ENCODE measurements around the gene MYNN. TPM values are rescaled to one million over a fixed set of nuclear protein-coding genes. Genes with fewer than 3 reads are reported as not detected.

Gene MYNN
- total RNA-seq, 5 donors from 2014 or later (not counting 1 experiment from before 2014, with no cell fraction given) = 15.1 to 20.3 (median 17.6) TPM

DNA sequence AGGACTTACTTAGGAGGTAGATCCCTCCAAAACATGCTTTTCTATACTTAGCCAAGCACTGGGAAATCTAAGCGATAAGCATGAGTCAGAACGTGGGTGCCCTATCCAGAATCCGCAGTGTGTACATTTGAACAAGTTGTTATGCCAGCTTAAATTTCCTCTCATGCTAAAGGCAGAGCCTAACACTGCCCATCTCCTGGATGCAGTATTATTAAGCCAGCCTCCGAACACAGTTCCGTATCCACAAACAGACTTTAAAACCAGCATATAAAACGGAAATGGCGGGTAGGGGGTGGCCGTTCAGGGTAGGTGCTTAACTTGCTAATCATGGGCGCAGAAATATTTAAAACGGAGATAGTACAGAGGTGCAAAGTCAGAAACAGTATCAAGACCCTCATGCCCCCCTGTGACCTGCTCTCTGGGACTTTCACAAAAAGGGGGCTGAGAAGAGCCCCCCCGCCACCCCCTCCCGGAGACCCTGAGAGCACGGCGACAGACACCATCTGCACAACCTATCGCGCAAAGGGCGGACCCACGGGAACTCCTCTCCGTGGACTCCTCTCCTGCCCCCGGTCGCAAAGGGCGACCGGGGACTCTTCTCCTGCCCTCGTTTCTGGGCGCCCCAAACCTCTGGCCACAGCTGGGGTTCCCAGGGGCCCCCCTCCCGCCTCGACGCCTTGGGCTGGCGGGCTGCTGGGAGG, 38.6 kb downstream of the MYNN start:
- H3K9me3 ChIP-seq = peaks cover 4% of the 10 kb centered on the region
- no peaks in the 10 kb centered on the region for H3K36me3 ChIP-seq (ENCODE audit: control insufficient read depth in 2 of 2, extremely low read depth in 1 of 2, insufficient read depth in 1 of 2, low read length in 1 of 2)
- Mint-ChIP-seq H3K4me1 (peaks cover 27 to 29% (median 29%) of the 10 kb centered on the region in 3 donors), H3K9me3 (peaks cover 4 to 11% (median 10%) of the 10 kb centered on the region in 3 donors), H3K36me3 (peaks cover 7% of the 10 kb centered on the region), H3K27ac (no peak overlapping the region), H3K27me3 (peaks cover 0 to 2% of the 10 kb centered on the region in 2 donors), H3K4me3 (peak overlapping the region; percentile 74 to 94 (median 78))
- peaks cover 0 to 10% of the 10 kb centered on the region in 2 experiments for H3K27me3 ChIP-seq (replicated peaks in 1 of 2; ENCODE audit: control insufficient read depth in 2 of 2, extremely low read depth in 1 of 2, insufficient read depth in 2 of 2, low read length in 1 of 2)
- DNase-seq = peak in 11 of 35 experiments; percentile 4 to 35 (median 11)
- WGBS (ENCODE audit: insufficient coverage) = 7% methylated on average over 22 of the region's 29 CpGs
- H3K4me1 ChIP-seq (ENCODE audit: control insufficient read depth in 1 of 2, extremely low read depth in 1 of 2, insufficient read depth in 2 of 2, low read length in 2 of 2) = peaks cover 3 to 26% of the 10 kb centered on the region in 2 experiments
- H3K4me3 ChIP-seq (ENCODE audit: control insufficient read depth in 1 of 2, extremely low read depth in 1 of 2, low read length in 1 of 2) = peak overlapping the region; percentile 62 to 84
- ChIA-PET POLR2A (no interaction called here), CTCF (interaction anchor here (0.5 to 0.8 kb wide), 4 partner anchors 11 to 52 kb away, joined by 3 read pairs; no protein-coding TSS in a partner anchor)
- peak; percentile 24 to 34 (median 26) for ATAC-seq (replicated peaks in 1 of 4)
- H3K27ac ChIP-seq (ENCODE audit: low read length) = no peak overlapping the region

DNA sequence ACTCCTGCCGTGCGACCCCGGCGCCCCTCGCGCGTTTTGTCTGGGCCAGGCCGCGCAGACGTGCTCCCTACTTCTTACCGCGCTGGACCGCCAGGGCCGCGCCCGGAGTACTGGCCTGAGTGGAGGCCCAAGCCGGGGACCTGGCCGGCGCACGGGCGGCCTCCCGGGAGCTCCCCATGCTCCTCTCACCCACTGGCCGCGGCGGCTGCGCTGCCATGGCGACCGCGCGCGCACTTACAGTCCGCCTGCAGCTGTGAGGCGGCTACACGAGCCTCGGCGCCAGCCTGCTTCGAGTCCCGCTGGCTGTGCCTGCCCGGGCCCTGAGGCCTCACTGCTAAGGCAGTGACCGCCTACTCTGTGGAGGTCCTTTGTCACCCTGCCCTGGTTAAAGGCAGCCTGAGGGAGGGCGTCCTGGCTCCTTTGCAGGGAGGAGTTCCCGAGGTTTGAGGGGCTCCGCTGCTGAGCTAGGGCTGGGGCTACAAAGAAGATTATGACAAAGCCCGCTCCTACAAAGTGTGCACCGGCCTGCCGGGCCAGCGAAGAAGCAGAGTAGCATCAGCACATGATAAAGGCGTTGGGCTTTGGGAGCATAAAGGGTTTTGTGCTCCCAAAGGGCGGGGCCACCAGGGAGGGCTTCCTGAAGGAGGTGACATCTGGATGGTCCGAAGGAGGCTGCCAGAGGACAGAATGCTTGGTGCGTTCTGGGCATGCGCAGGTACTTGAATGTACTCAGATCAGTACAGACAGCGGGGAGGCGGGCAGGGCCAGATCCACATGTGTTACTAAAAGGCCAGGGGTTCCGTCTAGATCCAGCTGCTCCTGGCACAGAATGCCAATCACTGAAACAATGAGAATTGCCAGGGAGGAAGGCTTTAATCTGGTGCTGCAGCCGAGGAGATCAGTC, 39.4 kb downstream of the MYNN start, which contains the start of the genes LRRC34 and LRRIQ4:
Gene LRRC34 (minus strand): TSS at position 573 of the 904 bp plus-strand sequence. CDS start 356 bp downstream, at position 217.
Gene LRRIQ4 (plus strand): TSS at position 539 of the 904 bp plus-strand sequence. CDS start 9,052 bp downstream, outside the sequence.
- Mint-ChIP-seq H3K27me3 (peaks cover 0 to 5% of the 10 kb centered on the region in 2 donors), H3K4me1 (peaks cover 27 to 29% (median 29%) of the 10 kb centered on the region in 3 donors), H3K9me3 (peaks cover 4 to 11% (median 10%) of the 10 kb centered on the region in 3 donors), H3K27ac (peak within 1 kb of the TSS; percentile 9 to 57), H3K36me3 (peaks cover 7% of the 10 kb centered on the region), H3K4me3 (peak within 1 kb of the TSS; percentile 74 to 94 (median 78))
- peak; percentile 62 to 77 (median 72) for ATAC-seq (replicated peaks in 1 of 4)
- Histone ChIP-seq H3K9me3 (peaks cover 4% of the 10 kb centered on the region), H3K27ac (ENCODE audit: low read length) (no peak within 1 kb of the TSS), H3K27me3 (replicated peaks in 1 of 2; ENCODE audit: control insufficient read depth in 2 of 2, extremely low read depth in 1 of 2, insufficient read depth in 2 of 2, low read length in 1 of 2) (peaks cover 0 to 10% of the 10 kb centered on the region in 2 experiments), H3K4me1 (ENCODE audit: control insufficient read depth in 1 of 2, extremely low read depth in 1 of 2, insufficient read depth in 2 of 2, low read length in 2 of 2) (peaks cover 3 to 26% of the 10 kb centered on the region in 2 experiments), H3K36me3 (ENCODE audit: control insufficient read depth in 2 of 2, extremely low read depth in 1 of 2, insufficient read depth in 1 of 2, low read length in 1 of 2) (no peaks in the 10 kb centered on the region), H3K4me3 (ENCODE audit: control insufficient read depth in 1 of 2, extremely low read depth in 1 of 2, low read length in 1 of 2) (peak within 1 kb of the TSS; percentile 62 to 84)
- POLR2A ChIA-PET = interaction anchor here in 1 of 2 donors (0.7 kb wide), 1 partner anchor 367 kb away, joined by 3 read pairs; no protein-coding TSS in a partner anchor
- DNase-seq = peak in 34 of 35 experiments; percentile 12 to 74 (median 48)
- CTCF ChIA-PET = interaction anchor here in 1 of 2 donors (0.5 kb wide), 1 partner anchor 14 kb away, joined by 3 read pairs; no protein-coding TSS in a partner anchor
- 3% methylated on average over 54 of the region's 56 CpGs for WGBS (ENCODE audit: insufficient coverage)

DNA sequence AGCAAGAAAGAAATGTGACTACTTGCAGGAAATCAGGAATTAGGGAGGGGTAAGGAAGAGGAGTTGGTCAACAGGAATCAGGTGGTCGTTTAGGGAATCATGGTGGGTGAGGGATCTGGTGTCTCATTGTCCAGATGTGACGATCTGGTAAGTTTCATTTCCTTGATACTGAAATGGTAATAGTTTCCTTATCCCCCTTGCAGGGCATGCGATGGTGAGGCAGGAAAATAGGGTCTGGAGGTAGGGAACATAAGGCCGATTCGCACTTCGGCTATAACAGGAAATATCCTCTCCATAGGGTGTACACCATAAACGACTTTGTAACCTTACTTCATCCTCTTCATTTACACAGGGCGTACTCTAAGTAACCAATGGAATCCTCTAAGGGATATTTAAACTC, 40.1 kb downstream of the MYNN start:
- peak overlapping the region; percentile 62 to 84 for H3K4me3 ChIP-seq (ENCODE audit: control insufficient read depth in 1 of 2, extremely low read depth in 1 of 2, low read length in 1 of 2)
- H3K27me3 ChIP-seq (replicated peaks in 1 of 2; ENCODE audit: control insufficient read depth in 2 of 2, extremely low read depth in 1 of 2, insufficient read depth in 2 of 2, low read length in 1 of 2) = peaks cover 0 to 14% of the 10 kb centered on the region in 2 experiments
- Mint-ChIP-seq H3K27ac (peak overlapping the region in 1 of 2 donors; percentile 1), H3K9me3 (peaks cover 4 to 11% (median 10%) of the 10 kb centered on the region in 3 donors), H3K27me3 (peaks cover 2 to 8% of the 10 kb centered on the region in 2 donors), H3K4me1 (peaks cover 27 to 29% (median 29%) of the 10 kb centered on the region in 3 donors), H3K36me3 (peaks cover 7% of the 10 kb centered on the region), H3K4me3 (peak overlapping the region; percentile 74 to 94 (median 78))
- POLR2A ChIA-PET = interaction anchor here in 1 of 2 donors (0.6 kb wide), 1 partner anchor 56 kb away, joined by 4 read pairs; no protein-coding TSS in a partner anchor
- ATAC-seq (replicated peaks in 1 of 4) = peak in 1 of 4 experiments; percentile 3
- no peak overlapping the region for H3K27ac ChIP-seq (ENCODE audit: low read length)
- WGBS (ENCODE audit: insufficient coverage) = 40% methylated on average over 3 of the region's 8 CpGs
- H3K4me1 ChIP-seq (ENCODE audit: control insufficient read depth in 1 of 2, extremely low read depth in 1 of 2, insufficient read depth in 2 of 2, low read length in 2 of 2) = peaks cover 3 to 26% of the 10 kb centered on the region in 2 experiments
- CTCF ChIA-PET = no interaction called here
- peaks cover 4% of the 10 kb centered on the region for H3K9me3 ChIP-seq
- no peaks in the 10 kb centered on the region for H3K36me3 ChIP-seq (ENCODE audit: control insufficient read depth in 2 of 2, extremely low read depth in 1 of 2, insufficient read depth in 1 of 2, low read length in 1 of 2)
- peak in 1 of 35 experiments; percentile 14 for DNase-seq

DNA sequence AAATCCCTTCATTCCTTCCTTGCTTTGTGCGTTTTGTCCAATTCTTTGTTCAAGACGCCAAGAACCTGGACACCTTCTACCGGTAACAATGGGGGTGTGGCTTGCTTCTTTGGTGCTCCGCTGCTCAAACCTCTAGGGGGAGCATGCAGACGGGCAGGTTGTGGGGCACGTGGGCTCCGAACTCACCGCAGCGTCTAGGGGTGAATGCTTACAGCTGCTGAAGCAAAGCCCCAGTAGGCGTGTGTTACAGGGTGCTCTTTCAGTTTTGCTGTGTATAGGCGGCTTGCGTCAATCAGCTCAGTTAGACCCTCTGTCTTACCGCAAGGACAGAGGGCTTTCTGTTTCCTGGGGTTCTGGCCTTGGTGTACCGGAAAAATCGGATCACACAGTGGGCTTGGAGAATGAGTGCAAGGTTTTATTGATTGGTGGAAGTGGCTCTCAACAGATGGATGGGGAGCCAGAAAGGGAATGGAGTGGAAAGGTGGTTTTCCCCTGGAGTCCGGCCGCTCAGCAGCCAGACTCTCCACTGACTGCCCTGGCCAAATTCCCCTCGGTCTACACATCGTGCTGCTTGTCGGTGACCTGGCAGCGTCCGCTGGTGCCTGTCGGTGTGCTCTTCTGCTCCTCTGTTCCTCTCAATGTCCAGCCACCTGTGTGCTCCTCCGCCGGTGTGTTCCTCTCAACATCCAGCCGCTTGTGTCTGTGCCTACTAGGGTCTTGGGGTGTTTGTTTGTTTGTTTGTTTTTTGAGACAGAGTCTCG, 40.7 kb downstream of the MYNN start:
- no peaks in the 10 kb centered on the region for H3K36me3 ChIP-seq (ENCODE audit: control insufficient read depth in 2 of 2, extremely low read depth in 1 of 2, insufficient read depth in 1 of 2, low read length in 1 of 2)
- H3K27ac Mint-ChIP-seq = peak overlapping the region; percentile 1 to 57
- ATAC-seq (replicated peaks in 1 of 4) = peak; percentile 75 to 89 (median 80)
- POLR2A ChIA-PET = interaction anchor here (0.6 to 0.8 kb wide), 2 partner anchors 56 to 150 kb away, joined by 3 to 4 read pairs; no protein-coding TSS in a partner anchor
- H3K36me3 Mint-ChIP-seq = peaks cover 7% of the 10 kb centered on the region
- H3K4me1 Mint-ChIP-seq = peaks cover 27 to 29% (median 29%) of the 10 kb centered on the region in 3 donors
- CTCF ChIA-PET = interaction anchor here in 1 of 2 donors (0.6 to 0.7 kb wide), 4 partner anchors 45 to 367 kb away, joined by 3 to 7 read pairs (median 3); partner anchors contain the start of gene ACTRT3
- peaks cover 3 to 26% of the 10 kb centered on the region in 2 experiments for H3K4me1 ChIP-seq (ENCODE audit: control insufficient read depth in 1 of 2, extremely low read depth in 1 of 2, insufficient read depth in 2 of 2, low read length in 2 of 2)
- peaks cover 4% of the 10 kb centered on the region for H3K9me3 ChIP-seq
- peak overlapping the region; percentile 62 to 84 for H3K4me3 ChIP-seq (ENCODE audit: control insufficient read depth in 1 of 2, extremely low read depth in 1 of 2, low read length in 1 of 2)
- no peak overlapping the region for H3K27ac ChIP-seq (ENCODE audit: low read length)
- H3K9me3 Mint-ChIP-seq = peaks cover 4 to 11% (median 10%) of the 10 kb centered on the region in 3 donors
- peak; percentile 41 to 86 (median 73) for DNase-seq
- H3K27me3 ChIP-seq (replicated peaks in 1 of 2; ENCODE audit: control insufficient read depth in 2 of 2, extremely low read depth in 1 of 2, insufficient read depth in 2 of 2, low read length in 1 of 2) = peaks cover 0 to 14% of the 10 kb centered on the region in 2 experiments
- peaks cover 3 to 10% of the 10 kb centered on the region in 2 donors for H3K27me3 Mint-ChIP-seq
- 39% methylated on average over 20 of the region's 27 CpGs for WGBS (ENCODE audit: insufficient coverage)
- peak overlapping the region; percentile 74 to 94 (median 78) for H3K4me3 Mint-ChIP-seq

DNA sequence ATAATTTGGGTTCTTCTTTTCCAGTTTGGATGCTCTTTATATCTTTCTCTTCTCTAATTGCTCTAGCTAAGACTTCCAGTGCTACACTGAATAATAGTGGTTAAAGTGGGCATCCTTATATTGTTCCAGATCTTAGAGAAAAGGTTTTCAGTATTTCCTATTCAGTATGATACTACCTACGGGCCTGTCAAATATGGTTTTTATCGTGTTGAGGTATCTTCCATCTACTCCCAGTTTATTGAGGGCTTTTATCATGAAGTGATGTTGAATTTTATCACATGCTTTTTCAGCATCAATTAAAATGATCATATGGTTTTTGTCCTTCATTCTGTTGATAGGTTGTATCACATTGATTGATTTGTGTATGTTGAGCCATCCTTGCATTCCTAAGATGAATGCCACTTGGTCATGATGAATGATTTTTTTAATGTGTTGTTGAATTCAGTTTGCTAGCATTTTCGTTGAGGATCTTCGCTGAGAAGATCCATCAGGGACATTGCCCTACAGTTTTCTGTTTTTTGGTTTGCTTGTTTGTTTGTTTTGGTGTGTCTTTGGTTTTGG, 42.5 kb downstream of the MYNN start:
- H3K9me3 ChIP-seq = peaks cover 4% of the 10 kb centered on the region
- 75% methylated on average over 2 of the region's 4 CpGs for WGBS (ENCODE audit: insufficient coverage)
- no peak overlapping the region for H3K27ac Mint-ChIP-seq

More for the DNA sequence above, 42.5 kb downstream of the MYNN start:
- DNase-seq (no peak), ATAC-seq (replicated peaks in 1 of 4) (no peak)
- peaks cover 3 to 26% of the 10 kb centered on the region in 2 experiments for H3K4me1 ChIP-seq (ENCODE audit: control insufficient read depth in 1 of 2, extremely low read depth in 1 of 2, insufficient read depth in 2 of 2, low read length in 2 of 2)
- Mint-ChIP-seq H3K4me1 (peaks cover 22 to 26% (median 23%) of the 10 kb centered on the region in 3 donors), H3K9me3 (peaks cover 4 to 11% (median 10%) of the 10 kb centered on the region in 3 donors), H3K36me3 (peaks cover 7% of the 10 kb centered on the region), H3K27me3 (peaks cover 3 to 10% of the 10 kb centered on the region in 2 donors), H3K4me3 (no peak overlapping the region)
- POLR2A ChIA-PET = no interaction called here
- H3K4me3 ChIP-seq (ENCODE audit: control insufficient read depth in 1 of 2, extremely low read depth in 1 of 2, low read length in 1 of 2) = no peak overlapping the region
- H3K27ac ChIP-seq (ENCODE audit: low read length) = no peak overlapping the region
- H3K27me3 ChIP-seq (replicated peaks in 1 of 2; ENCODE audit: control insufficient read depth in 2 of 2, extremely low read depth in 1 of 2, insufficient read depth in 2 of 2, low read length in 1 of 2) = peaks cover 0 to 14% of the 10 kb centered on the region in 2 experiments
- CTCF ChIA-PET = interaction anchor here (0.6 to 0.8 kb wide), 3 partner anchors 17 to 403 kb away, joined by 3 read pairs; no protein-coding TSS in a partner anchor
- H3K36me3 ChIP-seq (ENCODE audit: control insufficient read depth in 2 of 2, extremely low read depth in 1 of 2, insufficient read depth in 1 of 2, low read length in 1 of 2) = no peaks in the 10 kb centered on the region
